HG03354 (cell line): ENCODE results near the gene PHETA2.

Source experiments
- ATAC-seq: cut with Tn5 transposase; IDR thresholded peaks from one replicate; pipeline ENCODE4 v1.9.1; 2021; ENCODE audit warnings: mild to moderate bottlenecking; ENCODE audit not compliant: unreplicated experiment, poor library complexity, severe bottlenecking

PHETA2 gene

GRCh38 chr22:42074132-42074811 is at the start of gene PHETA2:
Gene PHETA2, plus strand, starts transcription at chr22:42074248. Its CDS starts 3,046 bp downstream, at chr22:42077294.
- ATAC-seq: no peak

GRCh38 chr22:42025421-42025820 is 48.6 kb upstream of the PHETA2 start:
- no peak for ATAC-seq

GRCh38 chr22:42026705-42027104 is 47.3 kb upstream of the PHETA2 start:
- ATAC-seq: no peak

GRCh38 chr22:42033263-42034181 is 40.5 kb upstream of the PHETA2 start:
- ATAC-seq: no peak

GRCh38 chr22:42035256-42035655 is 38.8 kb upstream of the PHETA2 start:
- no peak for ATAC-seq

- no peak for ATAC-seq
Observed at GRCh38 chr22:42039271-42039670, 34.8 kb upstream of the PHETA2 start.

- ATAC-seq: no peak
Observed at GRCh38 chr22:42041784-42042183, 32.3 kb upstream of the PHETA2 start.

- no peak for ATAC-seq
Observed at GRCh38 chr22:42050641-42051180, 23.3 kb upstream of the PHETA2 start.

- ATAC-seq: no peak
Observed at GRCh38 chr22:42052765-42053164, 21.3 kb upstream of the PHETA2 start.

- no peak for ATAC-seq
Observed at GRCh38 chr22:42056757-42057511, 17.1 kb upstream of the PHETA2 start.

- ATAC-seq: no peak
Observed at GRCh38 chr22:42060489-42060888, 13.6 kb upstream of the PHETA2 start.

- no peak for ATAC-seq
Observed at GRCh38 chr22:42061041-42061440, 13.0 kb upstream of the PHETA2 start.

- ATAC-seq: no peak
Observed at GRCh38 chr22:42062506-42063170, 11.4 kb upstream of the PHETA2 start.

GRCh38 chr22:42064629-42065028 is 9.4 kb upstream of the PHETA2 start:
- no peak for ATAC-seq

GRCh38 chr22:42065438-42066125 is 8.5 kb upstream of the PHETA2 start:
- no peak for ATAC-seq

GRCh38 chr22:42066126-42066761 is 7.8 kb upstream of the PHETA2 start:
- no peak for ATAC-seq

GRCh38 chr22:42066937-42067336 is 7.1 kb upstream of the PHETA2 start:
- ATAC-seq: no peak

- ATAC-seq: no peak
Observed at GRCh38 chr22:42067671-42068251, 6.3 kb upstream of the PHETA2 start.
